Ishikawa (cell line): ENCODE data around the gene NDUFAB1.

Experiments used
- CEBPB ChIP-seq: IDR thresholded peaks from 2 replicates; pipeline ENCODE4 v1.6.1; 2012
- CREB1 ChIP-seq: IDR thresholded peaks from 2 replicates; pipeline ENCODE4 v1.6.1; 2012; ENCODE audit warnings: low read depth
- EP300 ChIP-seq: IDR thresholded peaks from 2 replicates; pipeline ENCODE4 v1.6.1; 2012; ENCODE audit warnings: borderline replicate concordance
- FOXM1 ChIP-seq: IDR thresholded peaks from 2 replicates; pipeline ENCODE4 v1.6.1; 2012; ENCODE audit warnings: low read depth, borderline replicate concordance
- REST ChIP-seq: IDR thresholded peaks from 2 replicates; pipeline ENCODE4 v1.6.1; 2012; ENCODE audit warnings: low read depth, mild to moderate bottlenecking
- YY1 ChIP-seq: IDR thresholded peaks from 2 replicates; pipeline ENCODE4 v1.6.1; 2012; ENCODE audit warnings: low read depth
- ZBTB7A ChIP-seq: IDR thresholded peaks from 2 replicates; pipeline ENCODE4 v1.6.1; 2012; ENCODE audit warnings: low read depth

GRCh38 chr16:23635958-23636357 lies 39.8 kb upstream of the NDUFAB1 start:
- TF ChIP-seq EP300 = no peak
- TF ChIP-seq ZBTB7A = no peak
- TF ChIP-seq YY1 = no peak
- TF ChIP-seq CEBPB = no peak
- no peak for TF ChIP-seq REST
- no peak for TF ChIP-seq CREB1
- TF ChIP-seq FOXM1 = no peak
